KMS-11 (cell line): ENCODE data around the gene LITAF.

Experiments used
- H2AFZ ChIP-seq: fragments of 200-600 bp; sonication (generic); 2 replicates; pipeline ENCODE4 v1.6.1; 2016; ENCODE audit warnings: antibody characterized with exemption, mixed run types, low read depth
- H3K27ac ChIP-seq: fragments of 200-600 bp; sonication (generic); 2 replicates; pipeline ENCODE4 v1.6.1; 2016; ENCODE audit warnings: mild to moderate bottlenecking, mixed run types
- H3K27me3 ChIP-seq: fragments of 200-600 bp; sonication (generic); 2 replicates; pipeline ENCODE4 v1.6.1; 2017; ENCODE audit warnings: mild to moderate bottlenecking, low read depth, mixed run types, moderate library complexity; ENCODE audit not compliant: insufficient read depth
- H3K36me3 ChIP-seq: fragments of 200-600 bp; sonication (generic); 2 replicates; pipeline ENCODE4 v1.6.1; 2017; ENCODE audit warnings: mild to moderate bottlenecking, mixed run types; ENCODE audit not compliant: insufficient read depth
- H3K4me1 ChIP-seq: fragments of 200-600 bp; sonication (generic); 2 replicates; pipeline ENCODE4 v1.6.1; 2016; ENCODE audit warnings: mild to moderate bottlenecking, low read depth, mixed run types; ENCODE audit not compliant: poor library complexity, severe bottlenecking
- H3K4me2 ChIP-seq: fragments of 200-600 bp; sonication (generic); 2 replicates; pipeline ENCODE4 v1.7.0; 2016; ENCODE audit warnings: mild to moderate bottlenecking, mixed run types
- H3K4me3 ChIP-seq: fragments of 200-600 bp; sonication (generic); IDR thresholded peaks from 2 replicates; pipeline ENCODE4 v1.6.1; 2017; ENCODE audit warnings: low read depth, low read length, mixed read lengths; ENCODE audit not compliant: insufficient read depth
- H3K79me2 ChIP-seq: fragments of 200-600 bp; sonication (generic); 2 replicates; pipeline ENCODE4 v1.6.1; 2016; ENCODE audit warnings: low read depth, mixed run types; ENCODE audit not compliant: insufficient read depth
- H3K9ac ChIP-seq: fragments of 200-600 bp; sonication (generic); 2 replicates; pipeline ENCODE4 v1.6.1; 2016; ENCODE audit warnings: mild to moderate bottlenecking, mixed run types
- H4K20me1 ChIP-seq: fragments of 200-600 bp; sonication (generic); 2 replicates; pipeline ENCODE4 v1.6.1; 2016; ENCODE audit warnings: mild to moderate bottlenecking, mixed run types; ENCODE audit not compliant: insufficient read depth
- CTCF ChIP-seq: fragments of 200-600 bp; sonication (generic); conservative IDR thresholded peaks from 2 replicates; pipeline ENCODE4 v1.6.1; 2017; ENCODE audit warnings: low read depth, mild to moderate bottlenecking, antibody characterized with exemption, low read length, moderate library complexity, mixed read lengths

Gene LITAF

DNA sequence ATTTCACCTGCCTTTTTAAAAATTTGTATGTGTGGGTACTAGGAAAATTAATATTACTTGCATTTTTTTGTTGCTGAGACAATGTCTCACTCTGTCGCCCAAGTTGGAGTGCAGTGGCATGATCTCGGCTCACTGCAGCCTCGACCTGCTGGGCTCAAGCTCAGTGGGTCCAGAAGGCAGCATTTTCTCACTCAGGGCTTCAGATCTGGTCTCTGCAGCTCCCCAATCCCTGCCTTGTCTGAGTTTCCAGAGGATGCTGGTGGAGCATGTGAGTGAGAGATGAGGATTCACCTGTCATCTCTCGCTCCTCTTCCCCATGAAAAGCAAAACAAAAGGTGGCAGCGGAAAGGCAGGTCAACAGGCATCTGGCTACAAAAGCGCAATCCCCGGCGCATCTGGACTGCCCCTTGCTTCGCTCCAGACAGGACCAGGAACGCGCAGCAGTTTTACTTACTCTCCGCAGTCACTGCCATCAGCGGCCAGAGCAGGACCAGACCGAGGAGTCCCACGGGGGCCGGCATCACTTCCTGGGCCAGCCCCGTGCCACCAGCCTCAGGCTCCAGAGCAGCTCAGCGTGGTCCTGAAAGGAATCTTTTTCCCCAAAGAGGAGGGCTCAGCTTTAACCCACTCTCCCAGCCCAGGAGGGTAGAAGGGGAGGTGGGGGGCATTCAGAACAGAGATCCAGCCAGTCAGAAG is 59.9 kb downstream of the LITAF start:
- Histone ChIP-seq H3K27ac (no peak overlapping the region), H3K36me3 (no peaks in the 10 kb centered on the region), H3K9ac (no peak overlapping the region), H3K79me2 (no peaks in the 10 kb centered on the region), H3K4me3 (no peak overlapping the region), H2AFZ (no peak overlapping the region), H3K4me2 (no peak overlapping the region), H4K20me1 (no peaks in the 10 kb centered on the region), H3K27me3 (no peaks in the 10 kb centered on the region), H3K4me1 (peaks cover 6% of the 10 kb centered on the region)
- no peak for TF ChIP-seq CTCF

DNA sequence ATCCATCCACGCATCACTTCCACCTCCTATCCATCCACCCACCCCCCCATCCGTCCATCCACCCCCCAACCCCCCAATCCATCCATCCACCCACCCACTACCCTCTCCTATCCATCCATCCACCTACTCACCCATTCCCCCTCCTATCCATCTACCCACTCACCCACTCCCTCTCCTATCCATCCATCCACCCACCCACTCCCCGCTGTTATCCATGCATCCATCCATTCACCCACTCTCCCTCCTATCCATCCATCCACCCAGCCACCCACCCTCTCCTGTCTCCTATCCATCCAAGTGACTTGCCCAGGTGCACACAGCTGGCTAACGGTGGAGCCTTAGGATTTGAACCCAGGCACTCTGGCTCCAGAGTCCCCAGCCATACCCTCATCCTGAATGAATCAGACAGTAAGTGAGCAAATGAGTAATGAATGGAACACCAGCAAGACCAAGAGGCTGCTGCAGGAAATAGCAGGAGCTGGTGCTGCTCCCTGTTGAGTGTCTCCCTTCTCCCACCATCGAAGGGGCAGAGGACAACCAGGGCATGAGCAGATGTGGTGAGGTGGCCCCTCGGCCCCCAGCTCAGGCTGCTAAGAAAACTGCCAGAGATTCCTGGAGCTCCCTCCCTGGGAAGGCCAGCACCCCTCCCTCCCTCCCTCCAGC is 62.5 kb downstream of the LITAF start:
- H3K27ac ChIP-seq = no peak overlapping the region
- no peaks in the 10 kb centered on the region for H3K27me3 ChIP-seq
- no peak overlapping the region for H3K4me3 ChIP-seq
- H3K4me1 ChIP-seq = no peaks in the 10 kb centered on the region
- no peaks in the 10 kb centered on the region for H4K20me1 ChIP-seq
- no peaks in the 10 kb centered on the region for H3K36me3 ChIP-seq
- no peak overlapping the region for H3K4me2 ChIP-seq
- no peak overlapping the region for H3K9ac ChIP-seq
- TF ChIP-seq CTCF = no peak
- H2AFZ ChIP-seq = no peak overlapping the region
- no peaks in the 10 kb centered on the region for H3K79me2 ChIP-seq

DNA sequence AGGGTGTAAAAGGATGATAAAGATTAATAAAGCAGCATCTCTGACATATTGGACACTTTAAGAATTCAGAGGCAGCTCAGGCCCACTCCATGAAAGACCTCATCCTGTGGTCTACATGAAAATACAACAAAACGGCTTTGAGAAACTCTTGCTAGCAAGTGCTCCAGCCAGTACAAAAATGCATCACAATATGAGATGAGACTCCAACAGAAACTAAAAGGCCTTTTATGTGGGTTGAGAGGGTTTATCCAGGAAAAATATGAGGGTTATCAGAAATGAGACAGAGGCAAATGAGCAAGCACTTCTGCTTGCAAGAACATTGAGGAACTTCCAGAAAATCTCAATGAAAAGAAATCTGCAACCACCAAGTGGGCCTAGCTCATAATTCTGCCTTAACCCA is 65.7 kb downstream of the LITAF start:
- Histone ChIP-seq H2AFZ (no peak overlapping the region), H3K79me2 (no peaks in the 10 kb centered on the region), H3K4me1 (no peaks in the 10 kb centered on the region), H4K20me1 (no peaks in the 10 kb centered on the region), H3K4me3 (no peak overlapping the region), H3K36me3 (no peaks in the 10 kb centered on the region), H3K27ac (no peak overlapping the region), H3K27me3 (no peaks in the 10 kb centered on the region), H3K9ac (no peak overlapping the region), H3K4me2 (no peak overlapping the region)
- no peak for TF ChIP-seq CTCF

DNA sequence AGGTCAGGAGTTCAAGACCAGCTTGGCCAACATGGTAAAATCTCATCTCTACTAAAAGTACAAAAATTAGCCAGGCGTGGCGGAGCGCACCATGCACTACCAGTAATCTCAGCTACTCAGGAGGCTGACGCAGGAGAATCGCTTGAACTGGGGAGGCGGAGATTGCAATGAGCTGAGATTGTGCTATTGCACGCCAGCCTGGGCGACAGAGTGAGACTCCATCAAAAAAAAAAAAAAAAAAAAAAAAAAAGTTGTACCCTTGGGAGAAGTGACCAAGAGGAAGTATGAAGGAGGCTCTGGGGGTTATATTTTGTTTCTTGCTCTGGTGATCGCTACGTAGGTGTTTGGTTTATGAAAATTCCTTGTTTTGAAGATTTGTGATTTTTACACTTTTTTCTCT is 66.3 kb downstream of the LITAF start:
- no peaks in the 10 kb centered on the region for H3K36me3 ChIP-seq
- no peaks in the 10 kb centered on the region for H3K79me2 ChIP-seq
- H3K9ac ChIP-seq = no peak overlapping the region
- no peak overlapping the region for H3K4me3 ChIP-seq
- H3K27ac ChIP-seq = no peak overlapping the region
- no peaks in the 10 kb centered on the region for H3K27me3 ChIP-seq
- TF ChIP-seq CTCF = no peak
- H4K20me1 ChIP-seq = no peaks in the 10 kb centered on the region
- H3K4me1 ChIP-seq = no peaks in the 10 kb centered on the region
- no peak overlapping the region for H3K4me2 ChIP-seq
- no peak overlapping the region for H2AFZ ChIP-seq
